HepG2 (cell line): ENCODE results near the gene IL18RAP. TPM values are rescaled to one million over a fixed set of nuclear protein-coding genes. Genes with fewer than 3 reads are reported as not detected.

Experiments
- ATAC-seq: fragments of 200-7000 bp; cut with Tn5 transposase; 3 replicates; pipeline ENCODE4 v1.9.1; 2020; ENCODE audit warnings: mild to moderate bottlenecking, moderate library complexity
- BruUV-seq: library from RNA; stranded (reverse); fragments of 400-500 nt; replicated peaks from 2 replicates; lab custom pipeline; 2021; lab: Mats Ljungman, UMichigan
- CTCF ChIA-PET: fragments of 300-600 bp; formaldehyde crosslinking; extraction: SDS; loops from one replicate; lab custom pipeline; 2021; ENCODE audit warnings: low total read pairs, inconsistent platforms, low intra/inter-chr PET ratio; lab: Yijun Ruan, JAX
- POLR2A ChIA-PET: fragments of 350-600 bp; sonication (Branson Sonifier 250); formaldehyde crosslinking; loops from one replicate; lab custom pipeline; 2020; ENCODE audit warnings: antibody characterized with exemption, inconsistent platforms; lab: Yijun Ruan, JAX
- DNase-seq: peaks from one replicate; pipeline ENCODE4 v3.0.0-alpha.2; 2015; ENCODE audit warnings: low spot score
- FAIRE-seq: peaks from 3 replicates; lab custom pipeline; 2011; peaks lifted over from hg19 to GRCh38; lab: Jason Lieb, UNC
- H2AFZ ChIP-seq: one replicate; pipeline ENCODE4 v1.6.1; 2011; ENCODE audit warnings: low read length, inconsistent platforms
- H3K27ac ChIP-seq: fragments of 300-600 bp; 3 replicates; pipeline ENCODE4 v1.8.0; 2011; ENCODE audit warnings: mixed run types, mild to moderate bottlenecking, mixed read lengths, low read length, inconsistent platforms; ENCODE audit not compliant: insufficient read depth; ENCODE audit errors: extremely low read length
- H3K27me3 ChIP-seq, 2 experiments: fragments of 200-600 bp in 1 of 2; 2 replicates in 1 of 2; 3 replicates in 1 of 2; pipeline versions ENCODE4 v1.6.0 to v1.8.0; 2011; ENCODE audit warnings: low read length in 2 of 2, mild to moderate bottlenecking in 2 of 2, moderate library complexity in 2 of 2, inconsistent platforms in 1 of 2; ENCODE audit not compliant: insufficient read depth in 2 of 2, control insufficient read depth in 1 of 2
- H3K36me3 ChIP-seq, 2 experiments: fragments of 200-600 bp in 1 of 2; replicated peaks in 1 of 2; 2 replicates in 1 of 2; 3 replicates in 1 of 2; pipeline versions ENCODE4 v1.5.1 to v1.8.0; 2011; ENCODE audit warnings: low read length in 2 of 2, inconsistent platforms in 1 of 2; ENCODE audit not compliant: insufficient read depth in 2 of 2, control insufficient read depth in 1 of 2
- H3K4me1 ChIP-seq: 2 replicates; pipeline ENCODE4 v1.5.1; 2012; ENCODE audit warnings: low read length, inconsistent platforms; ENCODE audit not compliant: insufficient read depth
- H3K4me2 ChIP-seq: 2 replicates; pipeline ENCODE4 v1.6.0; 2011; ENCODE audit warnings: low read depth, low read length, inconsistent platforms
- H3K4me3 ChIP-seq, 3 experiments: fragments of 200-600 bp in 1 of 3; sonication (generic), shearing (Covaris generic) in 1 of 3; replicated peaks in 1 of 3; 2 replicates each; pipeline ENCODE4 v1.5.1; 2011 to 2016; ENCODE audit warnings: low read length in 3 of 3, inconsistent platforms in 2 of 3, low read depth in 2 of 3, mild to moderate bottlenecking in 2 of 3, control low read depth in 1 of 3, mixed read lengths in 1 of 3; ENCODE audit not compliant: insufficient read depth in 1 of 3
- H3K79me2 ChIP-seq: one replicate; pipeline ENCODE4 v1.6.1; 2011; ENCODE audit warnings: low read length, inconsistent platforms; ENCODE audit not compliant: insufficient read depth
- H3K9ac ChIP-seq: 2 replicates; pipeline ENCODE4 v1.6.0; 2011; ENCODE audit warnings: mild to moderate bottlenecking, low read depth, low read length, inconsistent platforms; ENCODE audit not compliant: insufficient read depth
- H3K9me3 ChIP-seq: 2 replicates; pipeline ENCODE4 v1.5.1; 2012; ENCODE audit warnings: mild to moderate bottlenecking, low read length
- H4K20me1 ChIP-seq: 2 replicates; pipeline ENCODE4 v1.6.0; 2011; ENCODE audit warnings: inconsistent platforms, mild to moderate bottlenecking, low read length, moderate library complexity; ENCODE audit not compliant: insufficient read depth
- ADNP ChIP-seq: sonication (generic); formaldehyde crosslinking; IDR thresholded peaks from 2 replicates; pipeline ENCODE4 v1.4.0; 2020; ENCODE audit warnings: missing genetic modification reagents
- ATF6 ChIP-seq: sonication (generic); formaldehyde crosslinking; conservative IDR thresholded peaks from 2 replicates; pipeline ENCODE4 v1.4.0; 2020; ENCODE audit warnings: missing genetic modification reagents
- NFE2 ChIP-seq: sonication (generic); formaldehyde crosslinking; IDR thresholded peaks from 2 replicates; pipeline ENCODE4 v1.4.0; 2020; ENCODE audit warnings: missing genetic modification reagents
- PRMT3 ChIP-seq: sonication (generic); formaldehyde crosslinking; IDR thresholded peaks from 2 replicates; pipeline ENCODE4 v1.8.1; 2022; ENCODE audit warnings: low read depth, mild to moderate bottlenecking, moderate library complexity, missing genetic modification reagents, borderline replicate concordance
- TEAD3 ChIP-seq: optimal IDR thresholded peaks from 2 replicates; pipeline ENCODE3; 2016; ENCODE audit warnings: borderline replicate concordance
- U2AF1 ChIP-seq: fragments of 200-400 bp; formaldehyde crosslinking; optimal IDR thresholded peaks from 2 replicates; pipeline ENCODE3; 2017; ENCODE audit warnings: mild to moderate bottlenecking, low read depth, low read length
- ZMAT3 ChIP-seq: sonication (generic); formaldehyde crosslinking; conservative IDR thresholded peaks from 2 replicates; pipeline ENCODE4 v1.7.0; 2021; ENCODE audit warnings: missing genetic modification reagents
- ZNF207 ChIP-seq: fragments of 450-650 bp; IDR thresholded peaks from 2 replicates; pipeline ENCODE4 v1.6.1; 2016; ENCODE audit warnings: antibody characterized with exemption, borderline replicate concordance
- ZNF629 ChIP-seq: sonication (generic); formaldehyde crosslinking; conservative IDR thresholded peaks from 2 replicates; pipeline ENCODE4 v1.5.0; 2020; ENCODE audit warnings: missing genetic modification reagents
- ZNF652 ChIP-seq: IDR thresholded peaks from 2 replicates; pipeline ENCODE4 v1.6.1; 2016; ENCODE audit warnings: low read depth, borderline replicate concordance
- WGBS: methylation state at CpG from one replicate; pipeline ENCODE4 v1.1.6; 2017; ENCODE audit warnings: low lambda C conversion rate; 5-methylcytosine and 5-hydroxymethylcytosine counted together
- in situ Hi-C: cut with HindIII; loops from 2 replicates; pipeline ENCODE4 v1.10.0; 2017; ENCODE audit warnings: low pct_unique_long_range_greater_than_20kb; ENCODE audit not compliant: extremely low pct_ligation_motif_present
- intact Hi-C: fragments of 100-400 bp; cut with micrococcal nuclease; formaldehyde crosslinking; loops from one replicate; pipeline ENCODE4 v1.10.0; 2022; ENCODE audit not compliant: unreplicated experiment
- polyA plus RNA-seq, 8 experiments: library from polyadenylated mRNA; depleted of rRNA in 3 of 8; stranded (reverse) in 7 of 8; unstranded in 1 of 8; fragments of >200 nt; fragmentation: Illumina TruSeq in 4 of 8; extraction: Trizol in 4 of 8; gene quantifications; 2 replicates each; pipeline versions ENCODE4 v1.2.1 to v1.2.3, GENCODE V29; 2011 to 2016; ENCODE audit warnings: low read depth in 4 of 8, missing spikeins in 1 of 8, mixed read lengths in 1 of 8; ENCODE audit not compliant: insufficient read depth in 1 of 8
- total RNA-seq, 5 experiments: library from RNA; depleted of rRNA; stranded (reverse); fragments of >200 nt; fragmentation: Illumina TruSeq; extraction: Trizol; gene quantifications; 2 replicates each; pipeline ENCODE4 v1.2.3, GENCODE V29; 2016; ENCODE audit warnings: low read depth in 1 of 5
- TF ChIP-seq, protein P1 (sequence below): IDR thresholded peaks from 2 replicates; pipeline ENCODE4 v1.4.0; 2020; ENCODE audit warnings: mild to moderate bottlenecking, missing genetic modification reagents
- TF ChIP-seq, protein P2 (sequence below): sonication (generic); formaldehyde crosslinking; IDR thresholded peaks from 2 replicates; pipeline ENCODE4 v1.5.0; 2020; ENCODE audit warnings: mild to moderate bottlenecking, missing genetic modification reagents, borderline replicate concordance

Gene IL18RAP
- total and polyA plus RNA-seq, 2 of the 13 experiments (the other 11 are each of a cell fraction or from before 2014, with no cell fraction given), result 0.05 TPM; not detected in 1

GRCh38 chr2:102438111-102438510 lies 15.2 kb downstream of the IL18RAP start:
- no peak overlapping the region for H3K4me2 ChIP-seq
- H2AFZ ChIP-seq, result no peak overlapping the region
- FAIRE-seq (no peak), ATAC-seq (no peak), DNase-seq (no peak)
- no peak overlapping the region for H3K27ac ChIP-seq
- in situ Hi-C loops, result no loop called here
- no peaks in the 10 kb centered on the region for H3K79me2 ChIP-seq
- ChIA-PET CTCF (no interaction called here), POLR2A (no interaction called here)
- no TSS peak for BruUV-seq
- no peak overlapping the region for H3K4me3 ChIP-seq
- H3K9me3 ChIP-seq, result no peaks in the 10 kb centered on the region
- H3K36me3 ChIP-seq, result no peaks in the 10 kb centered on the region
- no peaks in the 10 kb centered on the region for H3K4me1 ChIP-seq
- H4K20me1 ChIP-seq, result no peaks in the 10 kb centered on the region
- 46% methylated on average over 3 of the region's 3 CpGs for WGBS
- peaks cover 0 to 10% of the 10 kb centered on the region in 2 experiments; a peak in 1 of 5 replicates for H3K27me3 ChIP-seq
- intact Hi-C loops, result no loop called here
- H3K9ac ChIP-seq, result no peak overlapping the region
- TF ChIP-seq, protein P1, sequence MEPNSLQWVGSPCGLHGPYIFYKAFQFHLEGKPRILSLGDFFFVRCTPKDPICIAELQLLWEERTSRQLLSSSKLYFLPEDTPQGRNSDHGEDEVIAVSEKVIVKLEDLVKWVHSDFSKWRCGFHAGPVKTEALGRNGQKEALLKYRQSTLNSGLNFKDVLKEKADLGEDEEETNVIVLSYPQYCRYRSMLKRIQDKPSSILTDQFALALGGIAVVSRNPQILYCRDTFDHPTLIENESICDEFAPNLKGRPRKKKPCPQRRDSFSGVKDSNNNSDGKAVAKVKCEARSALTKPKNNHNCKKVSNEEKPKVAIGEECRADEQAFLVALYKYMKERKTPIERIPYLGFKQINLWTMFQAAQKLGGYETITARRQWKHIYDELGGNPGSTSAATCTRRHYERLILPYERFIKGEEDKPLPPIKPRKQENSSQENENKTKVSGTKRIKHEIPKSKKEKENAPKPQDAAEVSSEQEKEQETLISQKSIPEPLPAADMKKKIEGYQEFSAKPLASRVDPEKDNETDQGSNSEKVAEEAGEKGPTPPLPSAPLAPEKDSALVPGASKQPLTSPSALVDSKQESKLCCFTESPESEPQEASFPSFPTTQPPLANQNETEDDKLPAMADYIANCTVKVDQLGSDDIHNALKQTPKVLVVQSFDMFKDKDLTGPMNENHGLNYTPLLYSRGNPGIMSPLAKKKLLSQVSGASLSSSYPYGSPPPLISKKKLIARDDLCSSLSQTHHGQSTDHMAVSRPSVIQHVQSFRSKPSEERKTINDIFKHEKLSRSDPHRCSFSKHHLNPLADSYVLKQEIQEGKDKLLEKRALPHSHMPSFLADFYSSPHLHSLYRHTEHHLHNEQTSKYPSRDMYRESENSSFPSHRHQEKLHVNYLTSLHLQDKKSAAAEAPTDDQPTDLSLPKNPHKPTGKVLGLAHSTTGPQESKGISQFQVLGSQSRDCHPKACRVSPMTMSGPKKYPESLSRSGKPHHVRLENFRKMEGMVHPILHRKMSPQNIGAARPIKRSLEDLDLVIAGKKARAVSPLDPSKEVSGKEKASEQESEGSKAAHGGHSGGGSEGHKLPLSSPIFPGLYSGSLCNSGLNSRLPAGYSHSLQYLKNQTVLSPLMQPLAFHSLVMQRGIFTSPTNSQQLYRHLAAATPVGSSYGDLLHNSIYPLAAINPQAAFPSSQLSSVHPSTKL (CRISPR knock-in tag), result no peak
- TF ChIP-seq ZMAT3 (CRISPR knock-in tag) (no peak), ZNF652 (no peak), ZNF207 (no peak), U2AF1 (no peak), TEAD3 (CRISPR knock-in tag) (no peak), ATF6 (CRISPR knock-in tag) (no peak), ADNP (CRISPR knock-in tag) (no peak), PRMT3 (CRISPR knock-in tag) (no peak), NFE2 (CRISPR knock-in tag) (no peak), ZNF629 (no peak)
- TF ChIP-seq, protein P2, sequence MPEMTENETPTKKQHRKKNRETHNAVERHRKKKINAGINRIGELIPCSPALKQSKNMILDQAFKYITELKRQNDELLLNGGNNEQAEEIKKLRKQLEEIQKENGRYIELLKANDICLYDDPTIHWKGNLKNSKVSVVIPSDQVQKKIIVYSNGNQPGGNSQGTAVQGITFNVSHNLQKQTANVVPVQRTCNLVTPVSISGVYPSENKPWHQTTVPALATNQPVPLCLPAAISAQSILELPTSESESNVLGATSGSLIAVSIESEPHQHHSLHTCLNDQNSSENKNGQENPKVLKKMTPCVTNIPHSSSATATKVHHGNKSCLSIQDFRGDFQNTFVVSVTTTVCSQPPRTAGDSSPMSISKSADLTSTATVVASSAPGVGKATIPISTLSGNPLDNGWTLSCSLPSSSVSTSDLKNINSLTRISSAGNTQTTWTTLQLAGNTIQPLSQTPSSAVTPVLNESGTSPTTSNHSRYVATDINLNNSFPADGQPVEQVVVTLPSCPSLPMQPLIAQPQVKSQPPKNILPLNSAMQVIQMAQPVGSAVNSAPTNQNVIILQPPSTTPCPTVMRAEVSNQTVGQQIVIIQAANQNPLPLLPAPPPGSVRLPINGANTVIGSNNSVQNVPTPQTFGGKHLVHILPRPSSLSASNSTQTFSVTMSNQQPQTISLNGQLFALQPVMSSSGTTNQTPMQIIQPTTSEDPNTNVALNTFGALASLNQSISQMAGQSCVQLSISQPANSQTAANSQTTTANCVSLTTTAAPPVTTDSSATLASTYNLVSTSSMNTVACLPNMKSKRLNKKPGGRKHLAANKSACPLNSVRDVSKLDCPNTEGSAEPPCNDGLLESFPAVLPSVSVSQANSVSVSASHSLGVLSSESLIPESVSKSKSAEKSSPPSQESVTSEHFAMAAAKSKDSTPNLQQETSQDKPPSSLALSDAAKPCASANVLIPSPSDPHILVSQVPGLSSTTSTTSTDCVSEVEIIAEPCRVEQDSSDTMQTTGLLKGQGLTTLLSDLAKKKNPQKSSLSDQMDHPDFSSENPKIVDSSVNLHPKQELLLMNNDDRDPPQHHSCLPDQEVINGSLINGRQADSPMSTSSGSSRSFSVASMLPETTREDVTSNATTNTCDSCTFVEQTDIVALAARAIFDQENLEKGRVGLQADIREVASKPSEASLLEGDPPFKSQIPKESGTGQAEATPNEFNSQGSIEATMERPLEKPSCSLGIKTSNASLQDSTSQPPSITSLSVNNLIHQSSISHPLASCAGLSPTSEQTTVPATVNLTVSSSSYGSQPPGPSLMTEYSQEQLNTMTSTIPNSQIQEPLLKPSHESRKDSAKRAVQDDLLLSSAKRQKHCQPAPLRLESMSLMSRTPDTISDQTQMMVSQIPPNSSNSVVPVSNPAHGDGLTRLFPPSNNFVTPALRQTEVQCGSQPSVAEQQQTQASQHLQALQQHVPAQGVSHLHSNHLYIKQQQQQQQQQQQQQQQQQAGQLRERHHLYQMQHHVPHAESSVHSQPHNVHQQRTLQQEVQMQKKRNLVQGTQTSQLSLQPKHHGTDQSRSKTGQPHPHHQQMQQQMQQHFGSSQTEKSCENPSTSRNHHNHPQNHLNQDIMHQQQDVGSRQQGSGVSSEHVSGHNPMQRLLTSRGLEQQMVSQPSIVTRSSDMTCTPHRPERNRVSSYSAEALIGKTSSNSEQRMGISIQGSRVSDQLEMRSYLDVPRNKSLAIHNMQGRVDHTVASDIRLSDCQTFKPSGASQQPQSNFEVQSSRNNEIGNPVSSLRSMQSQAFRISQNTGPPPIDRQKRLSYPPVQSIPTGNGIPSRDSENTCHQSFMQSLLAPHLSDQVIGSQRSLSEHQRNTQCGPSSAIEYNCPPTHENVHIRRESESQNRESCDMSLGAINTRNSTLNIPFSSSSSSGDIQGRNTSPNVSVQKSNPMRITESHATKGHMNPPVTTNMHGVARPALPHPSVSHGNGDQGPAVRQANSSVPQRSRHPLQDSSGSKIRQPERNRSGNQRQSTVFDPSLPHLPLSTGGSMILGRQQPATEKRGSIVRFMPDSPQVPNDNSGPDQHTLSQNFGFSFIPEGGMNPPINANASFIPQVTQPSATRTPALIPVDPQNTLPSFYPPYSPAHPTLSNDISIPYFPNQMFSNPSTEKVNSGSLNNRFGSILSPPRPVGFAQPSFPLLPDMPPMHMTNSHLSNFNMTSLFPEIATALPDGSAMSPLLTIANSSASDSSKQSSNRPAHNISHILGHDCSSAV (CRISPR knock-in tag), result no peak
